Measurements from ENCODE around the gene SEZ6L.

GRCh38 chr22:26162926-26163325, 6.3 kb upstream of the SEZ6L start:
- TF ChIP-seq CTCF (optimal IDR thresholded peaks at IDR 0.05 in 1 of 3, IDR thresholded peaks at IDR 0.05 in 1 of 3, conservative IDR thresholded peaks at IDR 0.05 in 1 of 3; ENCODE audit: extremely low read depth in 1 of 3, insufficient read depth in 2 of 3, low read length in 3 of 3) (no peak), EZH2 (IDR thresholded peaks at IDR 0.05; ENCODE audit: low read length) (no peak)
